Lower leg skin (tissue), 4 donors: ENCODE data around the gene ZNF511. TPM values are rescaled to one million over a fixed set of nuclear protein-coding genes. Genes with fewer than 3 reads are reported as not detected.

Experiments used
- DNase-seq, 2 donors: peaks; one replicate each; pipeline ENCODE4 v3.0.0-alpha.2; 2019; ENCODE audit warnings: low spot score in 2 of 2
- H3K4me3 ChIP-seq: fragments of 200-600 bp; sonication (generic); 2 replicates; pipeline ENCODE4 v1.5.1; 2017; ENCODE audit warnings: mild to moderate bottlenecking, low read depth; ENCODE audit not compliant: poor library complexity, severe bottlenecking
- POLR2A ChIP-seq, 2 donors: fragments of 450-650 bp; IDR thresholded peaks; one replicate each; pipeline ENCODE4 v1.6.1; 2016 to 2017; ENCODE audit warnings: antibody characterized with exemption in 2 of 2, mild to moderate bottlenecking in 1 of 2, moderate library complexity in 1 of 2
- WGBS, 2 donors: methylation state at CpG; one replicate each; pipeline ENCODE4 v1.1.5; 2018; 5-methylcytosine and 5-hydroxymethylcytosine counted together
- intact Hi-C: fragments of 100-400 bp; cut with DNase I; formaldehyde crosslinking; loops from one replicate; pipeline ENCODE4 v1.15.0; 2023; ENCODE audit warnings: low total_unique reads
- total RNA-seq, 4 donors: library from RNA; depleted of rRNA; stranded (reverse); fragments of >200 nt; gene quantifications; one replicate each; pipeline ENCODE4 v1.1.0, GENCODE V29; 2016
- TF ChIP-seq, protein P1 (sequence below), 3 donors: fragments of 450-650 bp; IDR thresholded peaks; one replicate each; pipeline ENCODE4 v1.5.1; 2016; ENCODE audit warnings: antibody characterized with exemption in 3 of 3, mild to moderate bottlenecking in 3 of 3, moderate library complexity in 2 of 3

Gene ZNF511
- total RNA-seq, 4 donors from 2014 or later = 15.8 to 30.3 (median 22.0) TPM

DNA sequence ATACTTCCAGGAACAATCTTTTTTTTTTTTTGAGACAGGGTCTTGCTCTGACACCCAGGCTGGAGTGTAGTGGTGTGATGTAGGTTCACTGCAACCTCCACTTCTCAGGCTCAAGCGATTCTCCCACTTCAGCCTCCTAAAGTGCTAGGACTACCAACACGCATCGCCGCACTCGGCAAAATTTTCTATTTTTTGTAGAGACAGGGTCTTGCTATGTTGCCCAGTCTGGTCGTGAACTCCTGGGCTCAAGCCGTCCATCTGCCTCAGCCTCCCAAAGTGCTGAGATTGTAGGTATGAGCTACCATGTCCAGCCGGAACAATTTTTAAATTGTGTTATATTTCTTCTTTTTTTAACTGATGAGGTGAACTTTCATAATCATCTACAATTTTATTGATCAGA, 2.1 kb downstream of the ZNF511 start:
- TF ChIP-seq, protein P1, sequence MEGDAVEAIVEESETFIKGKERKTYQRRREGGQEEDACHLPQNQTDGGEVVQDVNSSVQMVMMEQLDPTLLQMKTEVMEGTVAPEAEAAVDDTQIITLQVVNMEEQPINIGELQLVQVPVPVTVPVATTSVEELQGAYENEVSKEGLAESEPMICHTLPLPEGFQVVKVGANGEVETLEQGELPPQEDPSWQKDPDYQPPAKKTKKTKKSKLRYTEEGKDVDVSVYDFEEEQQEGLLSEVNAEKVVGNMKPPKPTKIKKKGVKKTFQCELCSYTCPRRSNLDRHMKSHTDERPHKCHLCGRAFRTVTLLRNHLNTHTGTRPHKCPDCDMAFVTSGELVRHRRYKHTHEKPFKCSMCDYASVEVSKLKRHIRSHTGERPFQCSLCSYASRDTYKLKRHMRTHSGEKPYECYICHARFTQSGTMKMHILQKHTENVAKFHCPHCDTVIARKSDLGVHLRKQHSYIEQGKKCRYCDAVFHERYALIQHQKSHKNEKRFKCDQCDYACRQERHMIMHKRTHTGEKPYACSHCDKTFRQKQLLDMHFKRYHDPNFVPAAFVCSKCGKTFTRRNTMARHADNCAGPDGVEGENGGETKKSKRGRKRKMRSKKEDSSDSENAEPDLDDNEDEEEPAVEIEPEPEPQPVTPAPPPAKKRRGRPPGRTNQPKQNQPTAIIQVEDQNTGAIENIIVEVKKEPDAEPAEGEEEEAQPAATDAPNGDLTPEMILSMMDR (IDR thresholded peaks at IDR 0.05) = no peak
- TF ChIP-seq POLR2A (IDR thresholded peaks at IDR 0.05) = no peak
- WGBS, 2 donors = 92 to 96% methylated on average over 8 of the region's 8 CpGs
- intact Hi-C loops = no loop called here
- no peak for DNase-seq
- H3K4me3 ChIP-seq = no peak overlapping the region

DNA sequence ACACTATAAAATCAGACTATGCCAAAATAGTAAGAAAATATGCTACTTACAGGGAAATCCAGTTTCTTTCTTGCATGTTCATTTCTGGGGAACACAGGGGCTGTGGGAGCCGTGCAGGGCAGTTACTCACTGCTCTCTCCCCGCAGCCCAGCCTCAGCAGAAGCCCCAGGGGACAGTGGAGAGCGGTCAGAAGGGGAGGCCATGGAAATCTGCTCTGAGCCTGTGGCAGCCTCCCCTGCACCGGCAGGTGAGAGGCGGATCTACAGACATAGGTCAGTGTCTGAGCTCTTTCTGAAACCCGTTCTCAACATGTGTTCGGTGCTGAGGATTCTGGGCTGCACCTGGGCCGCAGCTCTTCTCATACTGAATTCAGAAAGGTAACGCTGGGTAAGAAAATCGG, 2.9 kb downstream of the ZNF511 start:
- 87 to 88% methylated on average over 10 of the region's 10 CpGs for WGBS, 2 donors

DNA sequence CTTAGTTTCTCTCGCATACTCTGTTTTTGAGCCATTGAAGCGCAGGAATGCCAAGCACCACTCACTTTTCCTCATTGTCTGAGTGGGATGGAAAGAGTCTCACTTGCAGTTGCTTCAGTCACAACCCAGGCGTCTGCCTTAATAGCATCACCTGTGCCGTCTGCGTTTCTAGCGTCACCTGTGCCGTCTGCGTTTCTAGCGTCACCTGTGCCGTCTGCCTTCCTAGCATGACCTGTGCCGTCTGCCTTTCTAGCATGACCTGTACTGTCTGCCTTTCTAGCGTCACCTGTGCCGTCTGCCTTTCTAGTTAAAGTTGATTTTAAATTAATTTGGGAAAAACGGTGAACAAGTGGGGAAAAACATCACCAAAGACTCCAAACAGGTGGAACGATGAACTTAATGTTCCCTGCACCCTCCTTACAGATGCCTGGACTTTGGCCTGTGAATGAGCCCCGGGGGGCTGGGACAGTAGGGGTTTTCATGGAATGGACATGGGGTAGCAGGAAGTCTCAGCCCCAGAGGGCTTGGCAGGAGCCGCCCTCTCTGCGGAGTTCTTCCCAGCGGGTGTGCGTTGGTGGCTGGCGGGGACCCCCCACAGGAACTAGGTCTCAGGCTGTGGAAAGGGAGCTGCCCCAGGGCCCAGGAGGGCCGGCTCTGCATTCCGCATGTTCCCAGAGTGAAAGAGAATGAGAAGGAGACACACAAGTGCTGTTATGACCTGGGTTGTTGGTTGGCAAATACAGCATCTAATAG, 3.5 kb downstream of the ZNF511 start:
- H3K4me3 ChIP-seq = no peak overlapping the region
- TF ChIP-seq, protein P1 (IDR thresholded peaks at IDR 0.05) = no peak
- no peak for TF ChIP-seq POLR2A (IDR thresholded peaks at IDR 0.05)
- intact Hi-C loops = no loop called here
- no peak for DNase-seq
- WGBS, 2 donors = 87 to 89% methylated on average over 23 of the region's 23 CpGs

More for the DNA sequence above, 2.9 kb downstream of the ZNF511 start:
- intact Hi-C loops = no loop called here
- no peak for DNase-seq
- H3K4me3 ChIP-seq = no peak overlapping the region
- TF ChIP-seq POLR2A (IDR thresholded peaks at IDR 0.05) = no peak
- TF ChIP-seq, protein P1 (IDR thresholded peaks at IDR 0.05) = no peak

DNA sequence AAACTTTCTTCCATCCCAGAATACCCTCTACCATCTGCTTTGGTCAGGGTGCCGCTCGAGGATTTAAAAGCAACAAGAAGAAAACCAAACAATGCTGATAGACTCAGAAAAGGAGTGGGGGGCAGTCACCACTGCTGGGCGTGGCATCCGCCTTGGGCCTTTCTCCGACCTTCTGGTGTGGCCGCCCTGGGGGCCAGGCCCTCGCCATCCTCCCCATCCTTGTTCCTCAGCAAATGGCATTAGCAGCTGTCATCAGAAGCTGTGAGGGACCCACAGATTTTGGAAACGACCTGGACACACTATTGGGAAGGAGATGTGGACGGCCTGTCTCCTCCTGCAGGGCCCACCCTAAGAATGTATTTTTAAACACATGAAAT, 4.0 kb downstream of the ZNF511 start:
- no peak for TF ChIP-seq POLR2A (IDR thresholded peaks at IDR 0.05)
- TF ChIP-seq, protein P1 (IDR thresholded peaks at IDR 0.05) = no peak
- intact Hi-C loops = no loop called here
- 88 to 93% methylated on average over 9 of the region's 9 CpGs for WGBS, 2 donors
- H3K4me3 ChIP-seq = no peak overlapping the region
- DNase-seq = no peak

DNA sequence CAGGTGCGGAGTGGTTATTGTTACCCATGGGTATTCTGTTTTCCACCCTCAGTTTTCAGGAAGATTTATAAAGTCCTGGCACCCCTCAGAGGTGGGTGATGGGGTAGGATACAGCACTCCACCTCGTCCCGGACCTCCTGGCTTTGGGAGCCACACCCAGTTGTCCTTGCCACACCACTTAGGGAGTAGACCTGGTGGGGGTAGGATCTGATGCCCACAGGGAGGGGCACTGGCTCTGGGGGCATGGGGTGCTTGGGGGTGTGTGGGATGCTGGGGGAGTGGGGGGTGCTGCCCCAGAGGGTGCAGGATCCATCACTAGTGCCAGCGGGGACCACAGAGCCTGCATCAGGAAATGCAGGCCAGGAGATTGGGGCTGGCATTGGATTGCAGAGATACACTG, 4.5 kb downstream of the ZNF511 start:
- WGBS, 2 donors = 80 to 81% methylated on average over 4 of the region's 4 CpGs
- intact Hi-C loops = no loop called here
- no peak for DNase-seq
- TF ChIP-seq, protein P1 (IDR thresholded peaks at IDR 0.05) = no peak
- no peak for TF ChIP-seq POLR2A (IDR thresholded peaks at IDR 0.05)
- H3K4me3 ChIP-seq = no peak overlapping the region

DNA sequence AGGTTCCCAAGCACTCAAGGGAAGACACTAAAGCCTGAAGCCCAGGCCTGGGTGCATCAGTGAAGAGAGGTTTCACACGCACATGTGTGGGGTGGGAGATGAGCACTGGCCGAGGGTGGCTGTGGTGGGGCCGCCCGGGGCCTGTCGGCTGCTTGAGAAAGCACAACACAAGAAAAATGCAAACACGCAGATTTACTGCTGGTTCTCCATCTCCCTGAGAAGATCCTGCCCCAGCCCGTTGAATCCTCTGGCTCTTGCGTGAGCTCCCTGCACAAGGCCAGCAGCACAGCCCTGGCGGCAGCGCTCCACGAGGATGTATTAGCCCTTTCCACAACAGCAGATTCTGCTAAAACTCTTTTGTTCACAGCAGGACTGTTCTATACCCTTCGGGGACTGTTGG, 6.2 kb downstream of the ZNF511 start:
- TF ChIP-seq, protein P1 (IDR thresholded peaks at IDR 0.05) = no peak
- TF ChIP-seq POLR2A (IDR thresholded peaks at IDR 0.05) = no peak
- WGBS, 2 donors = 88% methylated on average over 12 of the region's 12 CpGs
- no peak for DNase-seq
- no peak overlapping the region for H3K4me3 ChIP-seq
- intact Hi-C loops = no loop called here
